GM12892 (cell line): ENCODE measurements around the gene FAM50B.

Experiments
- DNase-seq: peaks from one replicate; pipeline ENCODE4 v3.0.0; 2011; ENCODE audit not compliant: insufficient read length
- FAIRE-seq: peaks from 2 replicates; lab custom pipeline; 2011; peaks lifted over from hg19 to GRCh38; lab: Jason Lieb, UNC
- POLR2A ChIP-seq: IDR thresholded peaks from 2 replicates; pipeline ENCODE4 v1.6.1; 2011; ENCODE audit warnings: low read depth, low read length, control low read depth
- POLR2AphosphoS5 ChIP-seq: IDR thresholded peaks from 2 replicates; pipeline ENCODE4 v1.6.1; 2011; ENCODE audit warnings: low read depth, low read length, control low read depth
- TAF1 ChIP-seq: IDR thresholded peaks from 2 replicates; pipeline ENCODE4 v1.6.1; 2011; ENCODE audit warnings: low read depth, mild to moderate bottlenecking, control low read depth, low read length, borderline replicate concordance

The FAM50B gene

GRCh38 chr6:3892603-3893002 lies 43.4 kb downstream of the FAM50B start:
- no peak for DNase-seq
- TF ChIP-seq POLR2AphosphoS5 (no peak), POLR2A (no peak), TAF1 (no peak)
- no peak for FAIRE-seq

DNA sequence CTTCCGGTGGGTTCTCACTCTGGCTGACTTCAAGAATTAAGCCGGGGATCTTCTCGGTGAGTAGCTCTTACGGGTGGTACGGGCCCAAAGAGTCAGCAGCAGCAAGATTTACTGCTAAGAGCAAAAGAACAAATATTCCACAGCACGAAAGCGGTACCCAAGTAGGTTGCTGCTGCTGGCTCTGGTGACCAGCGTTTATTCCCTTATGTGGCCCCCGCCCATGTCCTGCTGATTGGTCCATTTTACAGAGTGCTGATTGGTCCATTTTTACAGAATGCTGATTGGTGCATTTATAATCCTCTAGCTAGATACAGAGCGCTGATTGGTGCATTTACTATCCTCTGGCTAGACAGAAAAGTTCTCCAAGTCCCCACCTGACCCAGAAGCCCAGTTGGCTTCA lies 44.3 kb downstream of the FAM50B start:
- no peak for FAIRE-seq
- DNase-seq: no peak
- TF ChIP-seq POLR2AphosphoS5: no peak
- no peak for TF ChIP-seq TAF1
- no peak for TF ChIP-seq POLR2A

GRCh38 chr6:3893917-3894316 lies 44.7 kb downstream of the FAM50B start:
- FAIRE-seq: no peak
- TF ChIP-seq POLR2AphosphoS5: no peak
- TF ChIP-seq TAF1: no peak
- TF ChIP-seq POLR2A: no peak
- DNase-seq: no peak

GRCh38 chr6:3894590-3895311 lies 45.6 kb downstream of the FAM50B start:
- DNase-seq (no peak), FAIRE-seq (no peak)
- TF ChIP-seq TAF1: no peak
- TF ChIP-seq POLR2A: no peak
- TF ChIP-seq POLR2AphosphoS5: no peak

- no peak for FAIRE-seq
- no peak for DNase-seq
- TF ChIP-seq TAF1: no peak
- no peak for TF ChIP-seq POLR2AphosphoS5
- TF ChIP-seq POLR2A: no peak
These were observed 46.1 kb downstream of the FAM50B start for GRCh38 chr6:3895312-3895653.

DNA sequence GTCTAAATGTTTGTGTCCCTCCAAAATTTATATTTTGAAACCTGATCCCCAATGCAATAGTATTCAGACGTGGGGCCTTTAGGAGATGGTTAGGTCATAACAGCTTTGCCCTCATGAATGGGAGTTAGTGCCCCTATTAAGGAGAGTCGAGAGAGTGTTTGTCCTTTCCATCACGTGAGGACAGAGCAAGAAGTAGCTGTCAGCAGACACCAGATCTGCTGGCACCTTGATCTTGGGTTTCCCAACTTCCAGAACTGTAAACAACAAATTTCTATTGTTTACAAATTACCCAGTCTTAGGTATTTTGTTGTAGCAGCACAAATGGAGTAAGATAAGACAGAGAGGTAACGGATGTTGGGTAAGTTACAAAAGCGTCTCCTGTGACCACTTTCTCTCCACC lies 46.6 kb downstream of the FAM50B start:
- TF ChIP-seq POLR2AphosphoS5 (no peak), TAF1 (no peak), POLR2A (no peak)
- FAIRE-seq (no peak), DNase-seq (no peak)

GRCh38 chr6:3898265-3898994 lies 49.3 kb downstream of the FAM50B start:
- FAIRE-seq (no peak), DNase-seq (no peak)

DNA sequence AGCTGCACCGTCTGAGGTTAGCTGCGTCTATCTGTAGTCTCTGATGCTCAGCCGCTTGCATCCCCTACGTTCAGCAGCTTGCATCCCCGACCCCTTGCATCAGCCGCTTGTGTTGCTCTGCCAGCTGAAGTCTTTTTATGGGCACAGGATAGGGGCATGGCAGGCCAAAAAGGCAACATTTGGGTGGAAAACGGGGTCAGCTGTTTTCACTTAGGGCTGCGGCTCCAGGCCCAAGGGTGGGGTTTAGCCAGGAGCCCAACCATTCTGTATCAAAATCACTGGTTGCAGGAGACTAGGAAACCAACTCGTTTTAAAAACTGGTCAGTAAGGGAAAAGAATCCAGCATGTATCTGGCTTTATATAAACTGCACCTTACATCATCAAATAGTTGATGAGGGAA lies 49.9 kb downstream of the FAM50B start:
- FAIRE-seq (no peak), DNase-seq (no peak)
- no peak for TF ChIP-seq POLR2A
- no peak for TF ChIP-seq POLR2AphosphoS5
- no peak for TF ChIP-seq TAF1

More at GRCh38 chr6:3898265-3898994, 49.3 kb downstream of the FAM50B start:
- no peak for TF ChIP-seq TAF1
- no peak for TF ChIP-seq POLR2A
- TF ChIP-seq POLR2AphosphoS5: no peak

DNA sequence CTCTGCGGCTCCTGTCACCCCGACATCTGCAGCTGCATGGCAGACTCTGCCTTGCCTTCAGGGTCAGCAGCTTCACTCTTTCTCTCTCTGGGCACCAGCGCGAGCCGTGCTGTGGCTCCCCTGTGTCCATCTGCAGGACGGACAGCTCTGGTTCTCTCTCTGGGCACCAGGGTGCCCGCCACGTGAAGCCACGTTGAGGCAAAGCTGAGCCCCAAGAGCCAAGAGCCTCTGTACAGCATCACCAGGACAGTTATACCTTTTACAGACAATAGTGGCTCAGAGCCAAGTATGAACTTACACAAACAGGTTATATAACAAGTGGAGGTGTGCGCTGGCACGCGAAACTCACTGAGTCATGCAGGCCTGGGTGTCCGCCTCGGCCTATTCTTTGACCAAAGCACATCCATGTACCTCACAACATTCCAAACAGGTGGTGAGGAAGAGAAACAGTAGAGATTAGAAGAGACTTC lies 50.8 kb downstream of the FAM50B start:
- no peak for DNase-seq
- no peak for FAIRE-seq
- TF ChIP-seq POLR2AphosphoS5 (no peak), POLR2A (no peak), TAF1 (no peak)
